ENCODE measurements around the gene TECTB.

- TF ChIP-seq REST (IDR thresholded peaks at IDR 0.05; ENCODE audit: low read depth) (no peak), CTCF (IDR thresholded peaks at IDR 0.05 in 2 of 3, conservative IDR thresholded peaks at IDR 0.05 in 1 of 3; ENCODE audit: borderline replicate concordance in 1 of 3, insufficient read depth in 1 of 3, low read depth in 2 of 3, low read length in 2 of 3) (no peak), POLR2AphosphoS5 (IDR thresholded peaks at IDR 0.05; ENCODE audit: low read depth, low read length) (no peak), MAX (IDR thresholded peaks at IDR 0.05) (no peak), SIN3A (IDR thresholded peaks at IDR 0.05; ENCODE audit: low read depth) (no peak), ZFX (IDR thresholded peaks at IDR 0.05) (no peak), EGR1 (IDR thresholded peaks at IDR 0.05; ENCODE audit: low read depth) (no peak), EZH2 (IDR thresholded peaks at IDR 0.05) (no peak), SP1 (IDR thresholded peaks at IDR 0.05; ENCODE audit: low read depth) (no peak), CEBPB (IDR thresholded peaks at IDR 0.05; ENCODE audit: low read depth) (no peak), RAD21 (IDR thresholded peaks at IDR 0.05; ENCODE audit: low read depth) (no peak), JUND (IDR thresholded peaks at IDR 0.05) (no peak)
Observed at GRCh38 chr10:112274831-112275230, 8.4 kb upstream of the TECTB start.

Data from HCT116 (cell line).